HUES64 (cell line): Measurements from ENCODE around the gene NSUN5.
"Not testable (repeated sequence)": the region's sequence is repeated elsewhere in the genome, so short reads cannot be mapped to it uniquely, and the experiment has no call there.

Experiments
- H3K27ac ChIP-seq: 2 replicates; pipeline ENCODE4 v1.7.0; 2013; ENCODE audit warnings: low read depth, low read length, inconsistent platforms
- H3K27me3 ChIP-seq: 2 replicates; pipeline ENCODE4 v1.6.1; 2013; ENCODE audit warnings: mild to moderate bottlenecking, low read length; ENCODE audit not compliant: insufficient read depth
- H3K36me3 ChIP-seq: 2 replicates; pipeline ENCODE4 v1.6.1; 2013; ENCODE audit warnings: mild to moderate bottlenecking, low read length; ENCODE audit not compliant: insufficient read depth
- H3K4me1 ChIP-seq: 2 replicates; pipeline ENCODE4 v1.6.1; 2013; ENCODE audit warnings: mild to moderate bottlenecking, low read length, moderate library complexity; ENCODE audit not compliant: insufficient read depth
- H3K4me3 ChIP-seq: 2 replicates; pipeline ENCODE4 v1.5.1; 2013; ENCODE audit warnings: mild to moderate bottlenecking, low read length, moderate library complexity
- H3K9ac ChIP-seq: 2 replicates; pipeline ENCODE4 v1.6.1; 2013; ENCODE audit warnings: mild to moderate bottlenecking, low read depth, low read length
- H3K9me3 ChIP-seq: 2 replicates; pipeline ENCODE4 v1.6.1; 2013; ENCODE audit warnings: low read depth, low read length; ENCODE audit not compliant: insufficient read depth
- WGBS: fragments of 150-250, 120-280 bp; methylation state at CpG from one replicate; pipeline ENCODE4 v1.1.7; 2013; ENCODE audit warnings: missing lambda C conversion rate; 5-methylcytosine and 5-hydroxymethylcytosine counted together

The NSUN5 gene

GRCh38 chr7:73308074-73308664 lies 457 bp downstream of the NSUN5 start:
- H3K36me3 ChIP-seq = peaks cover 35% of the 10 kb centered on the region
- 7% methylated on average over 43 of the region's 43 CpGs for WGBS
- H3K9me3 ChIP-seq = no peaks in the 10 kb centered on the region
- H3K27ac ChIP-seq = no peak overlapping the region
- H3K9ac ChIP-seq = peak overlapping the region; percentile 84
- H3K4me3 ChIP-seq = peak overlapping the region; percentile 98
- no peaks in the 10 kb centered on the region for H3K27me3 ChIP-seq
- H3K4me1 ChIP-seq = no peaks in the 10 kb centered on the region

- H3K36me3 ChIP-seq = peaks cover 40% of the 10 kb centered on the region
- no peak overlapping the region for H3K27ac ChIP-seq
- peak overlapping the region; percentile 98 for H3K4me3 ChIP-seq
- H3K9ac ChIP-seq = 0 out of 2 replicates have a peak overlapping the region, but pooled peaks have one; percentile 84
- no peaks in the 10 kb centered on the region for H3K9me3 ChIP-seq
- H3K27me3 ChIP-seq = no peaks in the 10 kb centered on the region
- H3K4me1 ChIP-seq = no peaks in the 10 kb centered on the region
- WGBS = 93% methylated on average over 13 of the region's 13 CpGs
Measured at GRCh38 chr7:73307436-73307835, 1.2 kb downstream of the NSUN5 start.

- not testable (repeated sequence) for H3K27ac ChIP-seq
Measured at GRCh38 chr7:73304612-73305387, 3.8 kb downstream of the NSUN5 start.

GRCh38 chr7:73304071-73304470 lies 4.6 kb downstream of the NSUN5 start:
- no peaks in the 10 kb centered on the region for H3K27me3 ChIP-seq
- no peaks in the 10 kb centered on the region for H3K9me3 ChIP-seq
- no peak overlapping the region for H3K27ac ChIP-seq
- WGBS = 95% methylated on average over 14 of the region's 14 CpGs
- no peak overlapping the region for H3K9ac ChIP-seq
- no peak overlapping the region for H3K4me3 ChIP-seq
- no peaks in the 10 kb centered on the region for H3K4me1 ChIP-seq
- peaks cover 40% of the 10 kb centered on the region for H3K36me3 ChIP-seq

More at GRCh38 chr7:73304612-73305387, 3.8 kb downstream of the NSUN5 start:
- peaks cover 40% of the 10 kb centered on the region for H3K36me3 ChIP-seq
- not testable (repeated sequence) for H3K27me3 ChIP-seq, H3K4me1 ChIP-seq, H3K9ac ChIP-seq, H3K9me3 ChIP-seq, H3K4me3 ChIP-seq
- WGBS = 94% methylated on average over 11 of the region's 15 CpGs

- Histone ChIP-seq H3K4me3 (no peak overlapping the region), H3K36me3 (peaks cover 40% of the 10 kb centered on the region), H3K27ac (no peak overlapping the region), H3K9me3 (no peaks in the 10 kb centered on the region), H3K27me3 (no peaks in the 10 kb centered on the region), H3K4me1 (no peaks in the 10 kb centered on the region), H3K9ac (no peak overlapping the region)
- WGBS = 96% methylated on average over 26 of the region's 26 CpGs
Measured at GRCh38 chr7:73303546-73303945, 5.1 kb downstream of the NSUN5 start.

GRCh38 chr7:73302846-73303245 lies 5.8 kb downstream of the NSUN5 start:
- H3K4me3 ChIP-seq, H3K9me3 ChIP-seq, H3K27me3 ChIP-seq, H3K27ac ChIP-seq, H3K9ac ChIP-seq, H3K4me1 ChIP-seq: not testable (repeated sequence)
- H3K36me3 ChIP-seq = peaks cover 40% of the 10 kb centered on the region
- 99% methylated on average over 5 of the region's 10 CpGs for WGBS

- not testable (repeated sequence) for H3K4me1 ChIP-seq, H3K27ac ChIP-seq, H3K9ac ChIP-seq, H3K9me3 ChIP-seq, H3K4me3 ChIP-seq, H3K27me3 ChIP-seq
- peaks cover 30% of the 10 kb centered on the region for H3K36me3 ChIP-seq
- WGBS = 93% methylated on average over 8 of the region's 14 CpGs
Measured at GRCh38 chr7:73301108-73301507, 7.5 kb downstream of the NSUN5 start.

GRCh38 chr7:73299812-73300211 lies 8.8 kb downstream of the NSUN5 start:
- not testable (repeated sequence) for H3K27me3 ChIP-seq, H3K4me3 ChIP-seq, H3K27ac ChIP-seq, H3K4me1 ChIP-seq, H3K9ac ChIP-seq, H3K9me3 ChIP-seq
- H3K36me3 ChIP-seq = peaks cover 21% of the 10 kb centered on the region
- 89% methylated on average over 7 of the region's 12 CpGs for WGBS

- not testable (repeated sequence) for H3K4me3 ChIP-seq, H3K9me3 ChIP-seq, H3K27me3 ChIP-seq, H3K9ac ChIP-seq, H3K36me3 ChIP-seq, H3K27ac ChIP-seq, H3K4me1 ChIP-seq
- 98% methylated on average over 12 of the region's 27 CpGs for WGBS
Measured at GRCh38 chr7:73297706-73298105, 10.9 kb downstream of the NSUN5 start.

- not testable (repeated sequence) for H3K4me1 ChIP-seq, H3K27ac ChIP-seq, H3K36me3 ChIP-seq, H3K9me3 ChIP-seq, H3K4me3 ChIP-seq, H3K27me3 ChIP-seq, H3K9ac ChIP-seq
- WGBS = no CpG with 5 or more reads among the region's 13 CpGs
Measured at GRCh38 chr7:73297235-73297634, 11.4 kb downstream of the NSUN5 start.

- no CpG with 5 or more reads among the region's 5 CpGs for WGBS
Measured at GRCh38 chr7:73277210-73277609, 31.4 kb downstream of the NSUN5 start.

More at GRCh38 chr7:73277210-73277609, 31.4 kb downstream of the NSUN5 start:
- not testable (repeated sequence) for H3K9ac ChIP-seq, H3K9me3 ChIP-seq, H3K27me3 ChIP-seq, H3K4me1 ChIP-seq, H3K27ac ChIP-seq, H3K36me3 ChIP-seq, H3K4me3 ChIP-seq
